Putamen (tissue), 1 donor: Measurements from ENCODE around the gene ATF7IP2.
"Not testable (repeated sequence)": the region's sequence is repeated elsewhere in the genome, so short reads cannot be mapped to it uniquely, and the experiment has no call there.

Source experiments
- DNase-seq: peaks from one replicate; pipeline ENCODE4 v3.0.0-alpha.2; 2016; ENCODE audit warnings: low spot score

The ATF7IP2 gene

DNA sequence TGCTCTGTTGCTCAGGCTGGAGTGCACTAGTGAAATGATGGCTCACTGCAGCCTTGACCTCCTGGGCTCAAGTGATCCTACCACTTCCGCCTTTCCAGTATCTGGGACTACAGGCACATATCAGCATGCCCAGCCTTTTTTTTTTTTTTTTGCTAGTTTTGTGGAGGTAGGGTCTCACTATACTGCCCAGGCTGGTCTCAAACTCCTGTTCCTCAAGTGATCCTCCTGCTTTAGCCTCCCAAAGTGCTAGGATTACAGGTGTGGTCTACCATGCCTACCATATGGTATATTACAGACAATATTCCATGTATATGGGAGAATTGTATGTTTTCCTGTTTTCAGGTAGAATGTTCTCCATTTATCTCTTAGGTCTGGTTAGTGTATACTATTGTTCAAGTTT is 12.3 kb upstream of the ATF7IP2 start:
- no peak for DNase-seq

DNA sequence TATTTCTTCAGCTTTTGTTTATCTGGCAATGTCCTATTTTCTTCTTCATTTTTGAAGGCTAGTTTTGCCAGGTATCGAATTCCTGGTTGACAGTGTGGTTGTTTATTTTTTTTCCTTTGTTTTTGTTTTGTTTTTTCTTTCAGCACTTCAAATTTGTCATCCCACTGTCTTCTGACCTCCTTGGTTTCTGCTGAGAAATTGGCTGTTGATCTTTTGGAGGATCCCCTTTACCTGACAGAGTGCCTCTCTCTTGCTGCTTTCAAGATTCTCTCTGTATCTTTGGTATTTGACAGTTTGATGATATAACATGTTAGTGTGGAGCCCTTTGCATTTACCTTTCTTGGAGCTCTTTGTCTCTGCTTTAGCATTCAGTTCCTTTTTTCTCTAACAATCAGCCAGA is 9.6 kb upstream of the ATF7IP2 start:
- no peak for DNase-seq

DNA sequence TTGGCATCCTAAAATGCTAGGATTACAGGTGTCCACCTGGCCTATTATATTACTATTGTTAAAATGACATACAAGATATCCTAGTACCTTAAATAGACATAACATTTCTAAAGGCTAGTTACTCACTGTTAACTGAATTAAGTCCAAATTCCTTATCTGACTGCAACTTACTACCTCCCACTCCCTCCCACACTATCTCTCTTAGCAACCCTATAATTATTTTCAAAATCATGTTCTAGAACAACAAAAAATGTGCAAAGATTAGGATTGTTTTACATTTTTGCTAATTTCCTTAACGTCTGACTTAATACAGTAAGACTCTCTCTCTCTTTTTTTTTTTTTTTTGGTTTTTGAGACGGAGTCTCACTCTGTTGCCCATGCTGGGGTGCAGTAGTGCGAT is 2.2 kb upstream of the ATF7IP2 start:
- DNase-seq: no peak

DNA sequence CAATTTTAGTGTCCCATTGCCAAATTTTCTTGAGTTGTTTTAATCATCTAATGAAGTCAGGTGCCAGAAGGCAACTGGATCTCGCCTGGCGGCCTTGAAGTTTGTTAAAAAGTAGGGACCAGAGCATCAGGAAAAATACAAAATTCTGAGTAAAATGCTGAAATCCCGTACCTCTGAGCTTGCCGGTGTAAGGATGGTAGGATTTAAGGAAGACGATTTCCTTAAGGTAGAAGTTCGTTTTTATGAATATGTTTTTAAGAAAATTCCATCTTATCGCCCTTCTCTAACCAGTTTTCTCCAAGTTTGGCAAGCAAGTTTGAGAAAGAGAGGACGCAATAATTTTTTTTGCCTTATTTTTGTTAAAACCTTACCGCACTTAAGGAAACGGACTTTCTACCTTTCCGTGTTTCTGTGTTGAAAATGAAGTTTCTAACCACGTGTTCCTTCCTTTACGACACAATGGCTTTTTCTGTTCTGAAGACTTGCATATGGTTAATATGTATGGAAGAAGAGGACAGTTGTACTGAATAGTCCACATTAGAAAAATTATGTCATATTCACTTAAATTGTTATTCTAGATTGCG is 748 bp downstream of the ATF7IP2 start:
- DNase-seq: no peak

GRCh38 chr16:10387188-10387617 is 1.3 kb downstream of the ATF7IP2 start:
- no peak for DNase-seq

DNA sequence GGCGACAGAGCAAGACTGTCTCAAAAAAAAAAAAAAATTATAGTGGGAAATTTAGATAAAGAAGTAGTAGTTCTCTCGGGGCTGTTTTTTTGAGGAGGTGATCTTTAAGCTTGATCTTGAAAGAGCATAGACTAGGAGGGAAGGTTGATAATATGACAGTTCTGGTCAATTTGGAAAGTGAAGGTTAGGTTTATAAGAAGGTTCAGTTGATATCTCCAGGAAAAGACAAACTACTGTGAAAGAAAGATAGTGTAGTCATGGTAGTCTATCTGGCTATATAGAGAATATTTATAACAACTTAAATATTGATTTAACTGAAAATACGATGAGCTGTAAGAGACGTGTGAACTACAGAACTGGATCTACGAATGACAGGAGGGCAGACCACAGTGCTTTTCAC is 3.1 kb downstream of the ATF7IP2 start:
- no peak for DNase-seq

- DNase-seq: no peak
Measured at GRCh38 chr16:10390330-10390729, 4.5 kb downstream of the ATF7IP2 start.

DNA sequence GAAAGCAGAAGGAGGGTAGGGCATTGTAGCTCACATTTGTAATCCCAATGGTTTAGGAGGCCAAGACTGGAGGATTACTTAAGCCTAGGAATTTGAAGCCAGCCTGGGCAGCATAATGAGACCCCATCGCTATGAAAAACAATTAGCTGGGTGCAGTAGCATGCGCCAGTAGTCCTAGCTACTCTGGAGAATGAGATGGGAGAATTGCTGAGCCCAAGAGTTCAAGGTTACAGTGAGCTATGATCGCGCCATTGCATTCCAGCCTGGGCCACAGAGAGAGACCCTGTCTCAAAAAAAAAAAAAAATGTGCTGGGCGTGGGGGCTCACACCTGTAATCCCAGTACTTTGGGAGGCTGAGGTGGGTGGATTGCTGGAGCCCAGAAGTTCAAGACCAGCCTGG is 5.0 kb downstream of the ATF7IP2 start:
- no peak for DNase-seq

DNA sequence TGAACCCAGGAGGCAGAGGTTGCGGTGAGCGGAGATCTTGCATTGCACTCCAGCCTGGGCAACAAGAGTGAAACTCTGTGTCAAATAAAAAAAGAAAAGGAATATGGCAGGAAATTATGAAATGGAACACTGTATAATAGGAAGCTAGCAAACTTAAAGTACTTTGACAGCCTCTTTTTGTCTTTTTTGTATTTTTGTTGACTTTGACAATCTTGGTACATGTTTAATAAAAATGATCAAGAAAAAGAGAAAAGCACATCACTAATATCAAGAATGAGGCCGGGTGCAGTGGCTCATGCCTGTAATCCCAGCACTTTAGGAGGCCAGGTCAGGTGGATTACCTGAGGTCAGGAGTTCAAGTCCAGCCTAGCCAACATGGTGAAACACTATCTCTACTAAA is 5.5 kb downstream of the ATF7IP2 start:
- no peak for DNase-seq

GRCh38 chr16:10402975-10403374 is 17.1 kb downstream of the ATF7IP2 start:
- no peak for DNase-seq

DNA sequence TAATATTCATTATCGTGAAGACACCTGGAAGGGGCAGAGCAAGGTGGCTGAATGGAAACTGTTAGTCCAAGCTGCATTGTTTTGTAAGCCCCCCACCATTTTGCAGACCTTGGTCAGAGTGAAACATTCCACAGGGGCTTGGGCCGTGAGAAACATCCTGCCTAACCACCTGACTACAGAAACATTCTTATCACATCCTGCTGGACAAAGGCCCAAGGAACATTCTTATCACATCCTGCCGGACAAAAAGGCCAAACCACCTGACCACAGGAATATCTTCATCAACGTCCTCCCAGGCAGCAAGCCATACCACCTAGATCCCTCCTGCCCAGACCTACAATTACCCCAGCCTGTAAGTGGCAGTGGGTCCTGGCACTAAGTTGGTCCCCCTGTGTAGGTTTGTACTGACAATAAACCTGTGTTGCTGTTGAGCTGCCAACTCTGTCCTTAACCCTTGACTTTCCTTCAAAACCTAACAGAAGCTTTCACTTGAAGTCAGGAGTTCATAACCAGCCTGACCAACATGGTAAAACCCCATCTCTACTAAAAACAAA is 19.6 kb downstream of the ATF7IP2 start:
- no peak for DNase-seq

DNA sequence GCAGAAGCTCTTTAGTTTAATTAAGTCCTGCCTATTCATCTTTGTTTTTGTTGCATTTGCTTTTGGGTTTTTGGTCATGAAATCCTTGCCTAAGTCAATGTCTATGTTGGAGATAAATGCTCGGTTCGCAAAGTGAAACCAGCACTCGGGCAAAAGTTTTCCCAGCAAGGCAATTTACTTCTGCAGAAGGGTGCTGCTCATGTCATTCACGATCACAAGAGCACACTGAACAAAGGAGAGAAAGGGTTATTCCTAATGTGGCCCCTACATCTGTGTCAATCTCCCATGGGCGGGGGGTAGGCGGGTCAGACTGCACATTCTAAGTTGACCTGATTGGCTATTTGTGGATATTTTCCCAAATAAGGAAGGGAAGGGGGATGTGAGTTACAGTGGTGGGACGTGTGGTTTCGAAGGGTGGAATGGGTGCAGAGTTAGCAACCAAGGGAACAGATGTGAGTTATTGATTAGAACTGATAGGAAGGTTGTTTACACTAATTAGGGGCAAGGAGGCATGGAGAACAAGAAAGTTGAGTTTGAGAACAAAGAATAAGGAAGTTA is 23.0 kb downstream of the ATF7IP2 start:
- DNase-seq: no peak

- not testable (repeated sequence) for DNase-seq
Measured at GRCh38 chr16:10409713-10410112, 23.9 kb downstream of the ATF7IP2 start.

GRCh38 chr16:10410469-10410868 is 24.6 kb downstream of the ATF7IP2 start:
- no peak for DNase-seq

- no peak for DNase-seq
Measured at GRCh38 chr16:10412935-10413601, 27.2 kb downstream of the ATF7IP2 start.

DNA sequence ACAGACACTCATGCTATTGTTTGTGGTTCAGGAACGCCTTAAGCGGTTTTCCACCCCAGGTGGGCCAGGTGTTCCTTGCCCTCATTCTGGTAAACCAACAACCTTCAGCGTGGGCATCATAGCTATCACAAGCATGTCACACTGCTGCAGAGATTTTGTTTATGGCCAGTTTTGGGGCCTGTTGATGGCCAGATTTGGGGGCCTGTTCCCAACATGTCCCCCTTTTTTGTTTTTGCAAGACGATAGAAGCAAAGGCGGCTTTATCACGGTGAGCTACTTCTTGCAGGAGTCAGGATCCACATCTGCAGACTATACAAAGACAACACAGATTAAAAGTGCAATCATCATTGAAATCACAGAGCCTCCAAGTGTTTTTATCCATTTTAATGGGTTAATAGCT is 32.3 kb downstream of the ATF7IP2 start:
- DNase-seq: not testable (repeated sequence)

DNA sequence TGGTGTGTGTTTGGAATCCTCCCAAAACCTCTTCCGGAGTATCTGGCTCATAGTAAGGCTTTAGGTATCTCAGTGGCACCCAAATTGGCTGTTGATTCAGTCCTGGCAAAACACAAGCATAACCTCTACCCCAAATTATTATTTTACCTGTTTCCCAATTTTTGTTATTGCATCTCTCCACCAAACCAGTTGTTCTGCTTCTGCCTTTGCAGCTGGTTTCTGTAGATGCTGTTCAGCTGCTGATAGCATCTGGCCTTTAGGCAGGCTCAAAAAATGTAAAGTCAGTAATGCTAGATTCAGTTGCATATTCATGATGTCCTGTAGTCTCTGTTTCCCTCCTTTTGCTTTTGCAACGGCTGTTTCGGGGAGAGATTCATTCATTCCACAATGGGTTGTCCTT is 33.8 kb downstream of the ATF7IP2 start:
- no peak for DNase-seq

DNA sequence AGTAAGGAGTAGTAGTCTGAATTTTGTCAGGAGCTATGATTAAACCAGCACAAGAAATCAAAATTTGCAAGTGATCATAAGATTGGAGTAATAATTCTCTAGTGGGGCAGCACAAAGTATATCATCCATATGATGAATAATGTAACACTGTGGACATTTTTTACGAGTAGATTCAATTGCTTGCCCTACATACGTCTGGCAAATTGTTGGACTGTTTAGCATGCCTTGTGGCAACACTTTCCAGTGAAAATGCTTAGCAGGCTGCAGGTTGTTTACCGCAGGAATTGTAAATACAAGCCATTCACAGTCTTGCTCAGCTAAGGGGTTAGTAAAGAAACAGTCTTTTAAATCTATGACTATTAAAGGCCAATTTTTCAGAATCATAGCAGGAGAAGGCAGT is 35.7 kb downstream of the ATF7IP2 start:
- DNase-seq: no peak

GRCh38 chr16:10428433-10429168 is 42.7 kb downstream of the ATF7IP2 start:
- DNase-seq: no peak

GRCh38 chr16:10429299-10429969 is 43.6 kb downstream of the ATF7IP2 start:
- DNase-seq: not testable (repeated sequence)

DNA sequence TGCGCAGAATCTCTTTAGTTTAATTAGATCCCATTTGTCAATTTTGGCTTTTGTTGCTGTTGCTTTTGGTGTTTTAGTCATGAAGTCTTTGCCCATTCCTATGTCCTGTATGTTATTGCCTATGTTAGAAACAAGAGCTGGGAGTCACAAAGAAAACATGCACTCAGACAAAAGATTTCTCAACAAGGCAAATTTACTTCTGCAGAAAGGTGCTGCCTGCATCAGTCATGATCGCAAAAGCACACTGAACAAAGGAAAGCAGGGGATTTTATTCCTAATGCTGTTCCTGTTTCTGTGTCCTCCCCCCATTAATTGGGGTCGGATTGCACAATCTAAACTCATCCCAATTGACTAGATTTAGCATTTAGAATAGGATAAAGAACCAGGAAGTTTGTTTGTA is 55.9 kb downstream of the ATF7IP2 start:
- DNase-seq: no peak

DNA sequence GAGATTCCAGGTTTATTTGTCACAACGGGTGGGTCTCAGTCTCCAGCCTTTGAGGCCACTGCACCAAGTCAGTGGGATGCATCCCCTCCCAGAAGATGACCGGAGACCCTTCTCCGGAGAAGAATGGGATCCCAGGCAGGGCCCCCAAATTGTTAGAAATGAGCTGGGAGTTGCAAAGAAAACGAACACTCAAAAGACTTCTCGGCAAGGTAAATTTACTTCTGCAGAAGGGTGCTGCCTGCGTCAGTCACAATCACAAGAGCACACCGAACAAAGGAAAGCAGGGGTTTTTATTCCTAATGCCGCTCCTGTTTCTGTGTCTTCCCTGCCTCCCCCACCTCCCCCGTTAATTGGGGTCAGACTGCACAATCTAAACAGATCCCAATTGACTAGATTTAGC is 61.4 kb downstream of the ATF7IP2 start:
- DNase-seq: no peak
